ENCODE data around the gene MPPED2. TPM values are rescaled to one million over a fixed set of nuclear protein-coding genes. Genes with fewer than 3 reads are reported as not detected.

Gene MPPED2
- polyA plus RNA-seq, 1 donor (not counting 4 experiments of a cell fraction or from before 2014, with no cell fraction given): not detected

DNA sequence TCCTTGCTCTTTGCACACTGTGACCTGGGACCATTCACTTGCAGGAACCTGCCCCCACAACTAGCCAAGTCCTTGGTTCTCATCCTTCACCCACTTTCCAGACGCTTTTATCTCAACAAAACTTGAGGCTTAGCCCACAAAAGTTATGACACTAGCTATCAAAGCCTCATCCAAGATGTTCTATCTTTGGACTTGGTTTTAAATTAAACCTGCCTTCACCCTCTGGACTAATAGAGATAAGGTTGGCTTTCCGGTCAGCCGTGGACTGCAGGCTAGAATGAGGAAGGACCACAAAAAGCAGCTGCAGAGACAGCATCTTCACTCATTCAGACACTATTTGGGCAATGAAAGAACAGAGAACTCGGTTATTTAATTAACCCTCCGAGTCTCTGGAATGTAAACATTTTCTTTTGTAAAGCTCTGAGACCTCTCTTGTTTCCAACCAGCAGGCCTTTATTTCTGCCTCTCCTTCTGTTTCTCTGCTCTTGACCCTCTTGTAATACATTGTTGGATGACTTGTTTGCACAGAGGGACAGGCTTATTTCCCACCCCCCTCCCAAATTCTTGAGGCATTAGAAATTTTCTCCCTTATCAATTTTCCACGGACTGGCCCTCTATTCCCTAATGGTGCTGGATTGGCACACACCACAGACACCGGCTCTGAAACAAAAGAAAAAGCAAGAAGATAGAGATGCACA lies 221.9 kb downstream of the MPPED2 start:
- no peak overlapping the region for H3K4me2 ChIP-seq (ENCODE audit: control insufficient read depth, extremely low read depth, insufficient read depth, low read depth, low read length)

DNA sequence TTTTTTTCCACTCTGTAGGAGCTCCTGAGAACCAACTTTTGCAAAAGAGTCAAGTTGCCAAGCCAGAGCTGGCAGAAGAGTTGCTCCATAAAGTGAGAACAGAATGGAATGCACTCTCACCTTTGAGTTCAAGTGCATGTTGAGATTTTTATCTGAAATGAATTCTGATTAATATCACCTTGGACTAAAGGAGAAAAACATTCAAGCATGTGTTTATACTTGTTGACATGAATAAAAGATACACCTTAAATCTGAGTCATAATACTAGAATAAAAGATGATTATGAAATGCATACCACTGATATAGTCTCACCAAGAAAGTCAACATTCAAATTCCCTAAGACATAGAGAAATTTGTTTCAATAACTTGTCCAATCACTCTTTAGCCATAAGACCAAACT lies 225.4 kb downstream of the MPPED2 start:
- dilution Hi-C loops (cut with MboI; ENCODE audit: extremely low pct_ligation_motif_present, low sequenced_read_pairs): no loop called here
- no peaks in the 10 kb centered on the region for H4K20me1 ChIP-seq (ENCODE audit: control insufficient read depth, extremely low read depth, insufficient read depth, low read length)
- H3K9me3 ChIP-seq (ENCODE audit: control insufficient read depth, low read depth, low read length): no peaks in the 10 kb centered on the region
- H3K27ac ChIP-seq (ENCODE audit: control insufficient read depth, insufficient read depth, low read length): no peak overlapping the region
- peaks cover 16% of the 10 kb centered on the region for H3K4me1 ChIP-seq (ENCODE audit: control insufficient read depth, extremely low read depth, insufficient read depth, low read length)
- no peaks in the 10 kb centered on the region for H3K36me3 ChIP-seq (ENCODE audit: control insufficient read depth in 2 of 2, extremely low read depth in 1 of 2, insufficient read depth in 2 of 2, low read length in 2 of 2)
- H3K27me3 ChIP-seq (ENCODE audit: control insufficient read depth, extremely low read depth, insufficient read depth, low read length): no peaks in the 10 kb centered on the region
- H2AFZ ChIP-seq (ENCODE audit: control insufficient read depth, low read length): no peak overlapping the region
- TF ChIP-seq, protein P1, sequence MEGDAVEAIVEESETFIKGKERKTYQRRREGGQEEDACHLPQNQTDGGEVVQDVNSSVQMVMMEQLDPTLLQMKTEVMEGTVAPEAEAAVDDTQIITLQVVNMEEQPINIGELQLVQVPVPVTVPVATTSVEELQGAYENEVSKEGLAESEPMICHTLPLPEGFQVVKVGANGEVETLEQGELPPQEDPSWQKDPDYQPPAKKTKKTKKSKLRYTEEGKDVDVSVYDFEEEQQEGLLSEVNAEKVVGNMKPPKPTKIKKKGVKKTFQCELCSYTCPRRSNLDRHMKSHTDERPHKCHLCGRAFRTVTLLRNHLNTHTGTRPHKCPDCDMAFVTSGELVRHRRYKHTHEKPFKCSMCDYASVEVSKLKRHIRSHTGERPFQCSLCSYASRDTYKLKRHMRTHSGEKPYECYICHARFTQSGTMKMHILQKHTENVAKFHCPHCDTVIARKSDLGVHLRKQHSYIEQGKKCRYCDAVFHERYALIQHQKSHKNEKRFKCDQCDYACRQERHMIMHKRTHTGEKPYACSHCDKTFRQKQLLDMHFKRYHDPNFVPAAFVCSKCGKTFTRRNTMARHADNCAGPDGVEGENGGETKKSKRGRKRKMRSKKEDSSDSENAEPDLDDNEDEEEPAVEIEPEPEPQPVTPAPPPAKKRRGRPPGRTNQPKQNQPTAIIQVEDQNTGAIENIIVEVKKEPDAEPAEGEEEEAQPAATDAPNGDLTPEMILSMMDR (optimal IDR thresholded peaks at IDR 0.05 in 1 of 3, IDR thresholded peaks at IDR 0.05 in 1 of 3, conservative IDR thresholded peaks at IDR 0.05 in 1 of 3; ENCODE audit: extremely low read depth in 1 of 3, insufficient read depth in 2 of 3, low read length in 3 of 3): no peak
- TF ChIP-seq EZH2 (IDR thresholded peaks at IDR 0.05; ENCODE audit: low read length): no peak
- H3K9ac ChIP-seq (ENCODE audit: control insufficient read depth, extremely low read depth, insufficient read depth, low read length): no peak overlapping the region
- DNase-seq (ENCODE audit: low read depth, low spot score) (peak; percentile 33), FAIRE-seq (peak; percentile 65)
- H3K9me1 ChIP-seq (ENCODE audit: control insufficient read depth, extremely low read depth, insufficient read depth, low read length): no peaks in the 10 kb centered on the region
- no peak overlapping the region for H3K4me3 ChIP-seq (ENCODE audit: control insufficient read depth in 2 of 3, extremely low read depth in 1 of 3, insufficient read depth in 2 of 3, low read depth in 1 of 3, low read length in 3 of 3)
- peak overlapping the region; percentile 27 for H3K4me2 ChIP-seq (ENCODE audit: control insufficient read depth, extremely low read depth, insufficient read depth, low read depth, low read length)
- H3K79me2 ChIP-seq (ENCODE audit: control insufficient read depth, insufficient read depth, low read length): no peaks in the 10 kb centered on the region

More for the DNA sequence above, 221.9 kb downstream of the MPPED2 start:
- peaks cover 16% of the 10 kb centered on the region for H3K4me1 ChIP-seq (ENCODE audit: control insufficient read depth, extremely low read depth, insufficient read depth, low read length)
- H3K4me3 ChIP-seq (ENCODE audit: control insufficient read depth in 2 of 3, extremely low read depth in 1 of 3, insufficient read depth in 2 of 3, low read depth in 1 of 3, low read length in 3 of 3): no peak overlapping the region
- no peaks in the 10 kb centered on the region for H3K79me2 ChIP-seq (ENCODE audit: control insufficient read depth, insufficient read depth, low read length)
- no peak overlapping the region for H2AFZ ChIP-seq (ENCODE audit: control insufficient read depth, low read length)
- no peak overlapping the region for H3K27ac ChIP-seq (ENCODE audit: control insufficient read depth, insufficient read depth, low read length)
- H4K20me1 ChIP-seq (ENCODE audit: control insufficient read depth, extremely low read depth, insufficient read depth, low read length): no peaks in the 10 kb centered on the region
- DNase-seq (ENCODE audit: low read depth, low spot score) (no peak), FAIRE-seq (no peak)
- H3K9ac ChIP-seq (ENCODE audit: control insufficient read depth, extremely low read depth, insufficient read depth, low read length): no peak overlapping the region
- H3K27me3 ChIP-seq (ENCODE audit: control insufficient read depth, extremely low read depth, insufficient read depth, low read length): no peaks in the 10 kb centered on the region
- TF ChIP-seq EZH2 (IDR thresholded peaks at IDR 0.05; ENCODE audit: low read length): no peak
- TF ChIP-seq, protein P1 (optimal IDR thresholded peaks at IDR 0.05 in 1 of 3, IDR thresholded peaks at IDR 0.05 in 1 of 3, conservative IDR thresholded peaks at IDR 0.05 in 1 of 3; ENCODE audit: extremely low read depth in 1 of 3, insufficient read depth in 2 of 3, low read length in 3 of 3): no peak
- no peaks in the 10 kb centered on the region for H3K36me3 ChIP-seq (ENCODE audit: control insufficient read depth in 2 of 2, extremely low read depth in 1 of 2, insufficient read depth in 2 of 2, low read length in 2 of 2)
- H3K9me1 ChIP-seq (ENCODE audit: control insufficient read depth, extremely low read depth, insufficient read depth, low read length): no peaks in the 10 kb centered on the region
- dilution Hi-C loops (cut with MboI; ENCODE audit: extremely low pct_ligation_motif_present, low sequenced_read_pairs): no loop called here
- H3K9me3 ChIP-seq (ENCODE audit: control insufficient read depth, low read depth, low read length): no peaks in the 10 kb centered on the region

Measured in keratinocyte (primary cell).